ENCODE results near the gene INO80D.
A peak's percentile ranks its signal among the peaks of the same experiment; 100 is the strongest.
"Not testable (repeated sequence)": the region's sequence is repeated elsewhere in the genome, so short reads cannot be mapped to it uniquely, and the experiment has no call there.

The INO80D gene

GRCh38 chr2:206083602-206084438 lies 2.2 kb downstream of the INO80D start:
- DNase-seq, result peak; percentile 40

- no peak for DNase-seq
Observed at GRCh38 chr2:206082298-206082843, 3.6 kb downstream of the INO80D start.

- no peak for DNase-seq
Observed at GRCh38 chr2:206080927-206081326, 5.0 kb downstream of the INO80D start.

GRCh38 chr2:206079699-206080465 lies 6.1 kb downstream of the INO80D start:
- DNase-seq, result no peak

GRCh38 chr2:206077879-206078278 lies 8.1 kb downstream of the INO80D start:
- DNase-seq, result not testable (repeated sequence)

- no peak for DNase-seq
Observed at GRCh38 chr2:206075113-206075512, 10.9 kb downstream of the INO80D start.

- DNase-seq, result no peak
Observed at GRCh38 chr2:206071807-206072206, 14.2 kb downstream of the INO80D start.

- DNase-seq, result no peak
Observed at GRCh38 chr2:206069417-206069816, 16.6 kb downstream of the INO80D start.

GRCh38 chr2:206068207-206068606 lies 17.8 kb downstream of the INO80D start:
- DNase-seq, result no peak

- DNase-seq, result no peak
Observed at GRCh38 chr2:206064077-206064476, 21.9 kb downstream of the INO80D start.

GRCh38 chr2:206063635-206064034 lies 22.3 kb downstream of the INO80D start:
- DNase-seq, result no peak

GRCh38 chr2:206062724-206063123 lies 23.2 kb downstream of the INO80D start:
- no peak for DNase-seq

- no peak for DNase-seq
Observed at GRCh38 chr2:206056286-206056685, 29.7 kb downstream of the INO80D start.

GRCh38 chr2:206054952-206055351 lies 31.0 kb downstream of the INO80D start:
- no peak for DNase-seq

GRCh38 chr2:206051912-206052311 lies 34.1 kb downstream of the INO80D start:
- no peak for DNase-seq

GRCh38 chr2:206049392-206049791 lies 36.6 kb downstream of the INO80D start:
- no peak for DNase-seq

GRCh38 chr2:206045251-206045650 lies 40.7 kb downstream of the INO80D start:
- no peak for DNase-seq

- DNase-seq, result no peak
Observed at GRCh38 chr2:206040525-206040924, 45.4 kb downstream of the INO80D start.

GRCh38 chr2:206035393-206035792 lies 50.6 kb downstream of the INO80D start:
- DNase-seq, result not testable (repeated sequence)

GRCh38 chr2:206033452-206033851 lies 52.5 kb downstream of the INO80D start:
- DNase-seq, result not testable (repeated sequence)

- DNase-seq, result no peak
Observed at GRCh38 chr2:206031950-206032567, 53.9 kb downstream of the INO80D start.

- no peak for DNase-seq
Observed at GRCh38 chr2:206031162-206031784, 54.7 kb downstream of the INO80D start.

- no peak for DNase-seq
Observed at GRCh38 chr2:206028101-206028500, 57.9 kb downstream of the INO80D start.

Measured in CD4-positive, alpha-beta T cell treated with Interleukin-4 for 4 hours (primary cell).